NCI-H524 treated with DMSO at 0.1 percent for 48 hours (cell line): Measurements from ENCODE around the gene GYPC.
"Not testable (repeated sequence)": the region's sequence is repeated elsewhere in the genome, so short reads cannot be mapped to it uniquely, and the experiment has no call there.

Source experiments
- DNase-seq: peaks from one replicate; lab custom pipeline; 2025; lab: John Stamatoyannopoulos, UW

Gene GYPC

GRCh38 chr2:126699716-126700581, 44.0 kb downstream of the GYPC start:
- DNase-seq: no peak

- no peak for DNase-seq
Observed at GRCh38 chr2:126700677-126701076, 44.7 kb downstream of the GYPC start.

GRCh38 chr2:126703311-126703710, 47.4 kb downstream of the GYPC start:
- DNase-seq: no peak

- DNase-seq: no peak
Observed at GRCh38 chr2:126704434-126705160, 48.6 kb downstream of the GYPC start.

GRCh38 chr2:126707191-126707590, 51.2 kb downstream of the GYPC start:
- DNase-seq: no peak

GRCh38 chr2:126707941-126708340, 52.0 kb downstream of the GYPC start:
- no peak for DNase-seq

- DNase-seq: no peak
Observed at GRCh38 chr2:126714191-126714965, 58.4 kb downstream of the GYPC start.

- DNase-seq: no peak
Observed at GRCh38 chr2:126715111-126715510, 59.2 kb downstream of the GYPC start.

GRCh38 chr2:126715576-126716406, 59.8 kb downstream of the GYPC start:
- DNase-seq: no peak

GRCh38 chr2:126717277-126717676, 61.3 kb downstream of the GYPC start:
- not testable (repeated sequence) for DNase-seq

GRCh38 chr2:126717928-126718327, 62.0 kb downstream of the GYPC start:
- no peak for DNase-seq

- no peak for DNase-seq
Observed at GRCh38 chr2:126719191-126719832, 63.4 kb downstream of the GYPC start.

- DNase-seq: no peak
Observed at GRCh38 chr2:126719833-126720351, 63.9 kb downstream of the GYPC start.

GRCh38 chr2:126720638-126721037, 64.7 kb downstream of the GYPC start:
- DNase-seq: no peak

- no peak for DNase-seq
Observed at GRCh38 chr2:126722081-126722480, 66.1 kb downstream of the GYPC start.

- no peak for DNase-seq
Observed at GRCh38 chr2:126722546-126722945, 66.6 kb downstream of the GYPC start.

GRCh38 chr2:126723281-126723815, 67.4 kb downstream of the GYPC start:
- no peak for DNase-seq

GRCh38 chr2:126725580-126725979, 69.6 kb downstream of the GYPC start:
- no peak for DNase-seq

GRCh38 chr2:126729896-126730295, 73.9 kb downstream of the GYPC start:
- no peak for DNase-seq

- no peak for DNase-seq
Observed at GRCh38 chr2:126730655-126731054, 74.7 kb downstream of the GYPC start.

- DNase-seq: no peak
Observed at GRCh38 chr2:126731353-126731752, 75.4 kb downstream of the GYPC start.
